GM12874 (cell line): ENCODE results near the gene CNTNAP5.

Source experiments
- TF ChIP-seq, protein P1 (sequence below): IDR thresholded peaks from 2 replicates; pipeline ENCODE4 v1.5.1; 2011; ENCODE audit warnings: low read depth, mild to moderate bottlenecking, control low read depth, low read length, moderate library complexity; ENCODE audit not compliant: insufficient read depth

CNTNAP5 gene

DNA sequence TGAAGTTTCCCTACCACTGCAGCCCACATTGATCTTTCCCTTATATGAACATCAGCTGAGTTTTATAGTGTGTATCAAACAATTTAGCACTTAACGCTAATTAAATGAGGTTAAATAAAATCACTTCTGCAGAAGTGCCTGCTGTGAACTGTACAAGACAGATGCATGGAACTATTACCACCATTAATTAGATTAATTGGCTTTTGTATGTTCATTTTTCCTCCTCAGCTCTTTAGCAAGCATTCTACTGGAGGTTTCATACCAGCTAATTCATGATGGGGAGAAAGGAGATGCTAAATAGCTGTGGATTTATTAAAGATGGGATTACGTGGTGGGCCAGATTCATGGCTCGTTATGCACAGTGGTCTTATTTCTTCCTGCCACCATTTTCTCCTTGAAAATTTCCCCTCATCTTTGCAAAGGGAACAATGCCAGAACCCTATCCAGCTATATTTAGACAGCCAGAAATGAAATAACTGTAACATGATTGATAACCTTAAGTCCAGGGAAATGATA is 96.7 kb downstream of the CNTNAP5 start:
- TF ChIP-seq, protein P1, sequence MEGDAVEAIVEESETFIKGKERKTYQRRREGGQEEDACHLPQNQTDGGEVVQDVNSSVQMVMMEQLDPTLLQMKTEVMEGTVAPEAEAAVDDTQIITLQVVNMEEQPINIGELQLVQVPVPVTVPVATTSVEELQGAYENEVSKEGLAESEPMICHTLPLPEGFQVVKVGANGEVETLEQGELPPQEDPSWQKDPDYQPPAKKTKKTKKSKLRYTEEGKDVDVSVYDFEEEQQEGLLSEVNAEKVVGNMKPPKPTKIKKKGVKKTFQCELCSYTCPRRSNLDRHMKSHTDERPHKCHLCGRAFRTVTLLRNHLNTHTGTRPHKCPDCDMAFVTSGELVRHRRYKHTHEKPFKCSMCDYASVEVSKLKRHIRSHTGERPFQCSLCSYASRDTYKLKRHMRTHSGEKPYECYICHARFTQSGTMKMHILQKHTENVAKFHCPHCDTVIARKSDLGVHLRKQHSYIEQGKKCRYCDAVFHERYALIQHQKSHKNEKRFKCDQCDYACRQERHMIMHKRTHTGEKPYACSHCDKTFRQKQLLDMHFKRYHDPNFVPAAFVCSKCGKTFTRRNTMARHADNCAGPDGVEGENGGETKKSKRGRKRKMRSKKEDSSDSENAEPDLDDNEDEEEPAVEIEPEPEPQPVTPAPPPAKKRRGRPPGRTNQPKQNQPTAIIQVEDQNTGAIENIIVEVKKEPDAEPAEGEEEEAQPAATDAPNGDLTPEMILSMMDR, result no peak

DNA sequence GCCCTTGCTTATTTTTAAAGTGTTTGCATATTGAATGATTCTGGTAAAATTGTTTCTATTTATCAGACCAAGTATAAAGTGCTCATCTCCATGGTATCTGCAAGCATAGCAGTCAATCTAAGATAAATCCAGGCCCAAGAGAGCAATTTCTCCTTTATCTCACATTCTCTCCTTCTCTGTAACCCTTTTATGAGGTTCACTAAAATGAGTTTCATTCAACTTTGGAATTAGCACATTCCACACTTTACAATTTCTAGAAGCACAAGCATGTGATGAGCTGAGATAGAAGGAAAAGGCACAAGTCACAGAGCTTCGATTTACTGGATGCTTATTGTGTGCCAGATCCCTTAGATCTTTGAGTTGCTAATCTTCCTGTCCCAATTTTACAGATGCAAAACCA is 97.3 kb downstream of the CNTNAP5 start:
- TF ChIP-seq, protein P1, result no peak

DNA sequence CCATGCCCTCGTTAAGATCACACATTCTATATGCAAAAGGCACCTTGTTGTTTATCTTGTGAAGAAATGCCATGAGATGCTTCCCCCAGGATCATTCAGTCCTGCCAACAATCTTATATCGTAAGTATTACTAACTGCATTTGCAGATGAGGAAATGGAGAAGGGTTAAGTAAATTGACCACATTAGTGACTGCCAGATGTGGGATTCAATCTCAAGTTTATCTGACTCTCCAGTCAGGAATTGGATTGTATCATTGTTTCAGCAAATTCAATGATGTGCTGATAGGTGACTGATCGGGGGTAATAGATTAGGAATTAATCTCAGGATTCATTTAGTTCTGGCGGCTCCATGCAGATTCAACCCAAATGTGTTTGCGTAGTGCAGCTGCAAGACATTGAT is 106.2 kb downstream of the CNTNAP5 start:
- TF ChIP-seq, protein P1, result no peak

DNA sequence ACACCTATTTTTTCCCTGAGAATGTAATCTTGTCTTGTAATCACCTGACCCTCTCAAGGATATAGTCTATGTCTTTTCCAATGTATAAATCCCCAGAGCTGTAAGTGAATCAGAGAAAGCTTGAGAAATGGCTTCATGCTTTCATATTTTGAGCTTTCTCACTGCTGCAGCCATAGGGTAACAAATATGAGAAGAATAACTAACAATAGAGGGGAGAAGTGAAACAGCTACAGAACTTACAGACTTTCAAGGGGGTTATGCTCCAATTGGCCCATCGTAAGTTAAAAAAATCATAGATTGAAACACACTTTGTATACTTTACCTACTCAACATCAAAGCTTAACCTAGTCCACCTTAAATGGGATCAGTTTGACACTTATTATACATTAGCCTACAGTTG is 111.0 kb downstream of the CNTNAP5 start:
- TF ChIP-seq, protein P1, result no peak

DNA sequence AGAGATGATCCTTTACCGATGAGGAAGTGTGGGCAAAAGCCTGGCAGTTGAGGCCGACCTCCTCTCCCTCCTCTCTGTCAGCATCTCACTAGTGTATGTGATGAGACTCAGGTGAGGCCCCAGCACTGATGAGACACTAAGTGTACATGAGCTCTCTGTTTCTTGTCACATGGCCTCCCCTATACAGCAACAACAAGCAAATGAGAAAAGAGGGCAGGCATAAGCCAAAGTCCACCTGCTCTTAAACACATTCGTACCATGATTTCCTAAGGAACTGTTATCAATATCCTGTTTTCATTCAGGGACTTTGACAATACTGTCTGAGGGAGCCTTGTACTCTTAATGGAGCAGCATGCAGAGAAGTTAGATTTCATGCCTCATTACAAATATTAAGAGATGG is 113.0 kb downstream of the CNTNAP5 start:
- TF ChIP-seq, protein P1, result no peak

DNA sequence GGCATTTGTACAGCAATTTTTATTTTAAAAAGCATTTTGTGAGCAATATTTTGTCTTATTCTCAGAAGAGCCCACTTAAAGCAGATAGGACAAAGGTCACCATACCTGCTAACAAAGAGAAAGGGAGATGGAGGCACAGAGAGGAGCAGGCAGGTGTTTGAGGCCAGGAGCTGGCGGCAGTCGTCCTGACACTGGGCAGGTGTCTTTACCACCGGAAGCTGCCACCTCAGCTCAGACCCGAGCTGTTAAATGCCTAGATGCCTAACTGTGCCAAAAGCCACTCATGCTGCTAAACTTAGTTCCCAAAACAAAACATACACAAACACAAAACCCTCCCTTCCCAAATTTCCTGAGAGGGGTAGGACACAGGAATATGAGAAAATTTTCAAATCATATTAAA is 120.9 kb downstream of the CNTNAP5 start:
- TF ChIP-seq, protein P1, result no peak

DNA sequence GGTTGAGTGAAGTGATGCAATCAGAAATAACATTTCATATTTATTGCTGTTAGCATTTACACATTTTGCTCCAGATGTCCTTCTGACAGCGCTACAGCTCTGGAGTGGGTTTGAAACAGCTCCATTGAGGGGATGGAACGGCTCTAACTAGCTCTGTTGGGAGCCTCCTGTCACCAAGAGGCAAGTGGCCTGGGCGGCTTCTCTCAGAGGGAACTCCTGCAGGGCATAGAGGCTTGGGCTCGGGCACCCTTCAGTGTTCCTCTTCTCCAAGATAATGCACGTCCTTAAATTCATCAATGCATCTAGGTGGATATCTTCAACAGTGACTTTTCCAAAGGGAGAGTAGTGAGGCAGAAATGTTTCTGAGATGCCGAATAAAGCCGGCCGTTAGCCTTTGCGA is 122.5 kb downstream of the CNTNAP5 start:
- TF ChIP-seq, protein P1, result no peak
